K562 (cell line): ENCODE data around the gene EEA1. TPM values are rescaled to one million over a fixed set of nuclear protein-coding genes. Genes with fewer than 3 reads are reported as not detected.

Experiments used
- ATF7 ChIP-seq: fragments of 450-650 bp; IDR thresholded peaks from 2 replicates; pipeline ENCODE4 v1.7.1; 2014; ENCODE audit warnings: mild to moderate bottlenecking, moderate library complexity
- BMI1 ChIP-seq: fragments of 150-350 bp; IDR thresholded peaks from 2 replicates; pipeline ENCODE4 v1.6.1; 2014; ENCODE audit warnings: low read length
- BRD4 ChIP-seq: fragments of 200-600 bp; sonication (generic); IDR thresholded peaks from 2 replicates; pipeline ENCODE4 v1.6.1; 2017; ENCODE audit warnings: inconsistent platforms
- EZH2 ChIP-seq: IDR thresholded peaks from 2 replicates; pipeline ENCODE4 v1.6.1; 2012; ENCODE audit warnings: low read depth, mild to moderate bottlenecking, inconsistent platforms, low read length, borderline replicate concordance
- FOXA3 ChIP-seq, 2 experiments: fragments of 450-650 bp in 1 of 2; sonication (generic) in 1 of 2; formaldehyde crosslinking; IDR thresholded peaks in 1 of 2; conservative IDR thresholded peaks in 1 of 2; 2 replicates each; pipeline versions ENCODE4 v1.4.0 to v1.8.0; 2020 to 2022; ENCODE audit warnings: mild to moderate bottlenecking in 2 of 2, missing genetic modification reagents in 1 of 2
- FOXK1 ChIP-seq: sonication (generic); formaldehyde crosslinking; IDR thresholded peaks from 2 replicates; pipeline ENCODE4 v1.8.0; 2022; ENCODE audit warnings: missing genetic modification reagents, mild to moderate bottlenecking, borderline replicate concordance
- GATAD2B ChIP-seq: fragments of 450-650 bp; IDR thresholded peaks from 2 replicates; pipeline ENCODE4 v1.6.1; 2017; ENCODE audit warnings: mild to moderate bottlenecking, borderline replicate concordance
- HNRNPLL ChIP-seq: fragments of 200-400 bp; formaldehyde crosslinking; IDR thresholded peaks from 2 replicates; pipeline ENCODE4 v1.6.1; 2017; ENCODE audit warnings: low read length, low read depth, mild to moderate bottlenecking; ENCODE audit not compliant: poor library complexity, severe bottlenecking
- NRF1 ChIP-seq, 2 experiments: fragments of 450-650 bp; IDR thresholded peaks in 1 of 2; conservative IDR thresholded peaks in 1 of 2; 2 replicates each; pipeline ENCODE4 v1.6.1; 2014; ENCODE audit warnings: mild to moderate bottlenecking in 2 of 2
- TAF7 ChIP-seq: fragments of 450-650 bp; IDR thresholded peaks from 2 replicates; pipeline ENCODE4 v1.6.1; 2016; ENCODE audit warnings: missing genetic modification characterization, missing compliant biosample characterization
- ZNF12 ChIP-seq: sonication (generic); formaldehyde crosslinking; IDR thresholded peaks from 2 replicates; pipeline ENCODE4 v1.4.0; 2020; ENCODE audit warnings: mild to moderate bottlenecking, missing genetic modification reagents
- ZNF175 ChIP-seq: fragments of 200-800 bp; sonication (Bioruptor generic); IDR thresholded peaks from 2 replicates; pipeline ENCODE4 v1.6.1; 2016; ENCODE audit warnings: low read depth, mild to moderate bottlenecking, missing genetic modification characterization, missing compliant biosample characterization
- ZNF217 ChIP-seq: sonication (generic); formaldehyde crosslinking; IDR thresholded peaks from 2 replicates; pipeline ENCODE4 v1.8.0; 2022; ENCODE audit warnings: mild to moderate bottlenecking, missing genetic modification reagents
- ZNF311 ChIP-seq: fragments of 250-450 bp; sonication (Bioruptor Pico); IDR thresholded peaks from 2 replicates; pipeline ENCODE4 v1.4.0; 2020; ENCODE audit warnings: mild to moderate bottlenecking, moderate library complexity
- ZNF41 ChIP-seq: fragments of 250-450 bp; sonication (Bioruptor Pico); conservative IDR thresholded peaks from 2 replicates; pipeline ENCODE4 v1.4.0; 2020; ENCODE audit warnings: mild to moderate bottlenecking
- ZNF644 ChIP-seq: fragments of 200-800 bp; sonication (Bioruptor generic); IDR thresholded peaks from 2 replicates; pipeline ENCODE4 v1.6.1; 2016; ENCODE audit warnings: low read depth, missing genetic modification characterization, missing compliant biosample characterization
- polyA plus RNA-seq, 8 experiments: library from polyadenylated mRNA; depleted of rRNA in 4 of 8; stranded (reverse) in 5 of 8; unstranded in 3 of 8; fragments of >200 nt; fragmentation: Nextera tagmentation in 2 of 8; fragmentation: Illumina TruSeq in 1 of 8; extraction: Ambion mirVana in 2 of 8; extraction: Trizol in 1 of 8; gene quantifications; 2 replicates each; pipeline versions ENCODE4 v1.2.1 to v1.2.3, GENCODE V29; 2011 to 2014; ENCODE audit warnings: inconsistent platforms in 1 of 8, missing spikeins in 1 of 8
- total RNA-seq, 7 experiments: library from RNA; depleted of rRNA in 6 of 7; stranded (reverse); fragments of >200 nt in 6 of 7; fragmentation: Illumina TruSeq in 2 of 7; extraction: Trizol in 2 of 7; gene quantifications; 2 replicates each; pipeline versions ENCODE4 v1.2.1 to v1.2.3, GENCODE V29; 2011 to 2021; ENCODE audit warnings: low replicate concordance in 1 of 7
- TF ChIP-seq, protein P1 (sequence below), 2 experiments: IDR thresholded peaks in 1 of 2; conservative IDR thresholded peaks in 1 of 2; 2 replicates each; pipeline ENCODE4 v1.6.1; 2016; ENCODE audit warnings: low read depth in 2 of 2, mild to moderate bottlenecking in 1 of 2, missing compliant biosample characterization in 1 of 2, missing genetic modification characterization in 1 of 2, moderate library complexity in 1 of 2
- TF ChIP-seq, protein P2 (sequence below): fragments of 450-650 bp; IDR thresholded peaks from 2 replicates; pipeline ENCODE4 v1.6.1; 2016; ENCODE audit warnings: mild to moderate bottlenecking
- TF ChIP-seq, protein P3 (sequence below): fragments of 450-650 bp; IDR thresholded peaks from 2 replicates; pipeline ENCODE4 v1.6.1; 2016; ENCODE audit warnings: missing biosample characterization, missing genetic modification characterization

EEA1 gene
- total and polyA plus RNA-seq, 9 of the 15 experiments (the other 6 are each of a cell fraction or from before 2014, with no cell fraction given) = 3.5 to 17.1 (median 7.5) TPM

DNA sequence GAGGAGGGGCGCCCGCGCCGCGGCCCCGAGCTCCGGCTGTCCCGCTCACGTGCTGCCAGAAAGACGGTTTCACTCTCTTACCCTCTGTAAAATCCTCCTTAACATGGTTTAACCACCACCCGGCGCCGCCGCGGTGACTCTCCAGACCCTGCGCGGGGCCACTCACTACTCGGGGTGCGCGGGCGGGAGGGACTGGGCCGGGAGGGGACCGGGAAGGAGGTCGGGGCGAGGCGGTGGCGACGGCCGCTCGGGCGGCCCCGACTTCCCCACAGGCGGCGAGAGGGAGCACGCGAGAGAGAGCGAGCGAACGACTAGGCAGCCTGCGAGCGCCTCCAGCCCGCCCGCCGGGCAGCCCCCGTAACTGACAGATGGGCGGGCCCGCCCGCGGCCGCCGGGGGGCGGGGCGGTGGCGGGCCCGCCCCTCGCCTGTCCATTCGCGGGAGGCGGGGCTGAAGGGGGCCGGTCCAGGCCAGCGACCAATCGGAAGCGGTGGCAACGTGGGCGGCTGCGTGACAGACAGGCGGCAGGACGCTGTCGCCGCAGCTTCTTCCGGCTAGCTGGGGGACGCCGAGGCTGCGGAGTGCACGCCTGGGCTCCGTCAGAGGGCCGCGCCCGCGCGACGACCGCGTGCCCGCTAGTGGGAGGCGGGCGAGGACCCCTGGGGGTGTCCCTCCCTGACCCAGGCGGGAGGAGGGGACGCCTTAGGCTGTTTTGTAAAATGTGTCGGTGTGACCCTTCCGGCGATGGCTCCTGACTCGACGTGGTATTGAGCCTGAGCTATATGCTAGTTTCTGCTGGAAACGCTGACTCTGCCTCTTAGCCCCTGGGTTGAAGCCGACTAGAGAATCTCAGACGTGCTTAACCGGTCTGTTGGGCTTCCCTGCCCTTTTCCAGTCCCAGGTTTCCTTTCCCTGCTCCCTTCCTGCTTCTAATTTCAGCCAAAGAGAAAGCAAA lies at the start of gene EEA1 (continued):
- TF ChIP-seq GATAD2B (peak; percentile 83), BRD4 (no peak), HNRNPLL (peak; percentile 88), ATF7 (peak; percentile 86), ZNF217 (CRISPR knock-in tag) (no peak), FOXK1 (CRISPR knock-in tag) (peak; percentile 51; the same call in 1 of the 2 replicates), NRF1 (conservative IDR thresholded peaks at IDR 0.05 in 1 of 2, IDR thresholded peaks at IDR 0.05 in 1 of 2) (peak; percentile 73 to 78), FOXA3 (CRISPR knock-in tag; conservative IDR thresholded peaks at IDR 0.05 in 1 of 2, IDR thresholded peaks at IDR 0.05 in 1 of 2) (0 out of 4 replicates have a peak, but pooled peaks of 1 of the 2 experiments have one; percentile 24), ZNF644 (tag) (no peak), ZNF311 (CRISPR knock-in tag) (no peak), TAF7 (tag) (peak; percentile 58; the same call in 1 of the 2 replicates), BMI1 (no peak), ZNF41 (CRISPR knock-in tag) (no peak), ZNF12 (CRISPR knock-in tag) (no peak; the same call in 1 of the 2 replicates), EZH2 (no peak), ZNF175 (CRISPR knock-in tag) (no peak)
- TF ChIP-seq, protein P1, sequence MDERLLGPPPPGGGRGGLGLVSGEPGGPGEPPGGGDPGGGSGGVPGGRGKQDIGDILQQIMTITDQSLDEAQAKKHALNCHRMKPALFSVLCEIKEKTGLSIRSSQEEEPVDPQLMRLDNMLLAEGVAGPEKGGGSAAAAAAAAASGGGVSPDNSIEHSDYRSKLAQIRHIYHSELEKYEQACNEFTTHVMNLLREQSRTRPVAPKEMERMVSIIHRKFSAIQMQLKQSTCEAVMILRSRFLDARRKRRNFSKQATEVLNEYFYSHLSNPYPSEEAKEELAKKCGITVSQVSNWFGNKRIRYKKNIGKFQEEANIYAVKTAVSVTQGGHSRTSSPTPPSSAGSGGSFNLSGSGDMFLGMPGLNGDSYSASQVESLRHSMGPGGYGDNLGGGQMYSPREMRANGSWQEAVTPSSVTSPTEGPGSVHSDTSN (CRISPR knock-in tag; IDR thresholded peaks at IDR 0.05; ENCODE audit: low read depth) = peak; percentile 87
- TF ChIP-seq, protein P1 (tag; conservative IDR thresholded peaks at IDR 0.05; ENCODE audit: low read depth) = peak; percentile 79
- TF ChIP-seq, protein P2, sequence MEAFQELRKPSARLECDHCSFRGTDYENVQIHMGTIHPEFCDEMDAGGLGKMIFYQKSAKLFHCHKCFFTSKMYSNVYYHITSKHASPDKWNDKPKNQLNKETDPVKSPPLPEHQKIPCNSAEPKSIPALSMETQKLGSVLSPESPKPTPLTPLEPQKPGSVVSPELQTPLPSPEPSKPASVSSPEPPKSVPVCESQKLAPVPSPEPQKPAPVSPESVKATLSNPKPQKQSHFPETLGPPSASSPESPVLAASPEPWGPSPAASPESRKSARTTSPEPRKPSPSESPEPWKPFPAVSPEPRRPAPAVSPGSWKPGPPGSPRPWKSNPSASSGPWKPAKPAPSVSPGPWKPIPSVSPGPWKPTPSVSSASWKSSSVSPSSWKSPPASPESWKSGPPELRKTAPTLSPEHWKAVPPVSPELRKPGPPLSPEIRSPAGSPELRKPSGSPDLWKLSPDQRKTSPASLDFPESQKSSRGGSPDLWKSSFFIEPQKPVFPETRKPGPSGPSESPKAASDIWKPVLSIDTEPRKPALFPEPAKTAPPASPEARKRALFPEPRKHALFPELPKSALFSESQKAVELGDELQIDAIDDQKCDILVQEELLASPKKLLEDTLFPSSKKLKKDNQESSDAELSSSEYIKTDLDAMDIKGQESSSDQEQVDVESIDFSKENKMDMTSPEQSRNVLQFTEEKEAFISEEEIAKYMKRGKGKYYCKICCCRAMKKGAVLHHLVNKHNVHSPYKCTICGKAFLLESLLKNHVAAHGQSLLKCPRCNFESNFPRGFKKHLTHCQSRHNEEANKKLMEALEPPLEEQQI = no peak
- TF ChIP-seq, protein P3, sequence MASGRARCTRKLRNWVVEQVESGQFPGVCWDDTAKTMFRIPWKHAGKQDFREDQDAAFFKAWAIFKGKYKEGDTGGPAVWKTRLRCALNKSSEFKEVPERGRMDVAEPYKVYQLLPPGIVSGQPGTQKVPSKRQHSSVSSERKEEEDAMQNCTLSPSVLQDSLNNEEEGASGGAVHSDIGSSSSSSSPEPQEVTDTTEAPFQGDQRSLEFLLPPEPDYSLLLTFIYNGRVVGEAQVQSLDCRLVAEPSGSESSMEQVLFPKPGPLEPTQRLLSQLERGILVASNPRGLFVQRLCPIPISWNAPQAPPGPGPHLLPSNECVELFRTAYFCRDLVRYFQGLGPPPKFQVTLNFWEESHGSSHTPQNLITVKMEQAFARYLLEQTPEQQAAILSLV = no peak
